HG02840 (cell line): Measurements from ENCODE around the gene SRCIN1.
A peak's percentile ranks its signal among the peaks of the same experiment; 100 is the strongest.

ENCODE experiments used
- ATAC-seq: cut with Tn5 transposase; IDR thresholded peaks from one replicate; pipeline ENCODE4 v1.9.1; 2021; ENCODE audit warnings: mild to moderate bottlenecking, moderate library complexity, moderate number of reproducible peaks; ENCODE audit not compliant: unreplicated experiment, low FRiP score

The SRCIN1 gene

DNA sequence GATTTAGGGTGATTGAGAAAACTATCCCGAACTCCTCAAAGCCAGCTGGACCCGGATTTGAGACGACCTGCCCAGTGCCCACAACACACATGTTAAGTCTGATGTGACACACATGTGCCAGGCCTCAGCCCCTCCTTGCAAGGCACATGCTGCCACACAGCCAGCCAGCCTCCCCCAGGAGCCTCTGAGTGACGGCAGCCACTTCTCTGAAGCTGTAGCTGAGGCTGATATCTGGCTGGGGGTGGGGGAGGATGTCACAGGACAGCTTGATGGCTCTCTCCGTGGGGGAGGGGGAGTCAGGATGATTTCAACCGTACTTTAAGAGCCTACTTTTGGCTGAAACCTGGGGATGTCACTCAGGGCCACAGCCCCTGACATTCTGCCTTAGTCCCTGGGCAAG lies 40.9 kb downstream of the SRCIN1 start:
- no peak for ATAC-seq

DNA sequence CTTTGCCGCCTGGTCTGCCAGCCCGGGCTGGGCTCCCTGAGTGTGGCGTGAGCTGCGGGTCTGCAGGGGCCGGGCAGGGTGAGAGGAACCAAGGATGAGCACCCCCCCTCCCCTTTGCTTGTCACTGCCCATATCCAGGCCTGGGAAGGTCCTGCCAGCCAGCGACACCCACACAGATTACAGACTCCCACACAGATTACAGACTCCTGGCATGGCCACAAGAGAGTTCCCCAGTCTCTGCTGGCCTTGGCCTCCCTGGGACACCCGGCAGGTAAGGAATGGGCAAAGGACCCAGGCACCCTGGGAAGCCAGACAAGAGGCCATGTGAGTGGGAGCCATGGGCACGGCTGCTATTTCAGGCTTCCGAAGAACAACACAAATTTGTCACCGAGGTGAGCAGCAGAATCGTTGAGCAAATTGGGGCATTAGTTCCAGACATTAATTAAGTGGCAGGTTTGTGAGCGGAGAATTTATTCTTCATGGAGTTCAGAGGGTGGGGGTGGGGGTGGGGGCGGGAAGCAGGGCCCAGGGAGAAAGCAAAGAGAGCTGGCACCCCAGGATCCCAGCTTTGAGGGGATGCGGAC lies 41.4 kb downstream of the SRCIN1 start:
- no peak for ATAC-seq

DNA sequence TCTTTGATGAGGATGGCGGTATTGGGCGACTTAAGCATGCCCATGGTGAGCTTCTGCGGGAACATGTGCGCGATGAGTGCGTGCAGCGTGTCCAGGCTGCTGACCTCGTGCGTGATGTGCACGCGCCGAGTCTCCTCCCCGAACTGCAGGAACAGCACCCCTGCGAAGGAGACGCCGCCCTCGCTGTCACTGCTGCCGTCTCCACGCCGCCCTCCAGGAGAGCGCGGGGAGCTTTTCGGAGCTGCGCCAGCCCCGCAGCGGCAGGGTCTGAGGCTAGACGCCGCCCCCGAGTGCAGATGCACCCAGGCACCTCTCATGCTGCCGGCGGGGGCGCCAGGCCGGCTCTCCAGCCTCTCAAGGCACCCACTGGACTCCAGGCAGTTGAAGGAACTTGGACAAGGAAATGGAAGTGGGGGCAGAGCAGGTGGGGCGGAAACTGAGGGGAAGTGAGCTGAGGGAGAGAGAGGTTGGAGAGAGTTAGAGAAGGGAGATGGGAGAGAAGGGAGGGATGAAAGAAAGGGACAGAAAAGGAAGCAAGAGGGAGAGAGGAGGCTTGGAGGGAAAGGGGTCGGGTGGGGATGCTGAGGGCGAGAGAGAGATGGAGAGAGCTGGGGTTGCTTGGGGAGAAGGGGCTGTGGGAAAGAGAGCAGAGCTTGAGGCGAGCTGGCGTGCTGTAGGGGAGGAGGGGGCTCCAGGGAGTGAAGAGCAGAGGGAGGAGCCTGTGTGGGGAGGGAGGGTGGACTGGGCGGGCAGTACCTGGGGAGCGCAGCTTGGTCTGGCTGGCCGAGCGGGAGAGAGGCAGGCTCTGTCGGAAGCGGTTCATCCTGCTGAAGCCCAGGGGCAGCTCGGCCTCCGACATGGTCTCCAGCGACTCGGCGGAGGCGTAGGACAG lies 42.1 kb downstream of the SRCIN1 start:
- no peak for ATAC-seq

DNA sequence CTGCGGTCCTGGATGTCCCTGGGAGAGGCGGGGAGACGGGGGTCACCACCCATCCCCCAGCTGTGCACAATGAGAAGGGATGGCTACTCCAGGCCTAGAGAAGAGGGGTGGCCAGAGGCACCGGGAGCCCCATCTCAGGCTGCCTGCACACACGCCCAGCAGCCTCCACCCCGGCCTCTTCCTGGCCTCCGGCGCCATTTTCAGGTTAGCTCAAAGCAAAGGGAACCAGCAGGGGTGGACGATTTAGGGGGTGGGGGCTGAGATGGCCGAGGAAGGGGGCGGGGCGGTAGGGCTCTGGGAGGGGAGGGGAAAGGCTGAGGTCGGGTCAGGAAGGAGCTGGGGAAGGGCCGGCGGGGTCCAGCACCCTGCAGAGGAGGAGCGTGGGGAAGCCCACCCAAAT lies 42.8 kb downstream of the SRCIN1 start:
- ATAC-seq: no peak

DNA sequence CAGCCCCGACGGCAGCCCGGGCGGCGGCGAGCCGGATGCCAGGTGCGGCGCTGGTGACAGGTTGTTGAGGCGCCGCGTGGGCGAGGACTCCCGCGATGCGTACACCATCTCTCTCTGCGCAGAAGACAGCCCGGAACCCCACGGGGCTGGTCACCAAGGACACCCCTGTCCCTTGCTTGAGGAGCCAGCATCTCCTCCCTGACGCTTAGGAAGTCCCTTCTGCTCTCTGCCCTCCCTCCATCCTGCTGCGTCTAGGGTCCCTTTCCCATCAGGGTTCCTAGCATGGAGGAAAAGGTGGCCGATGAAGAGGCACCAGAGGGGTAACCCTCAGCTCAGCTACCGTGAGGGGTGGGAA lies 43.6 kb downstream of the SRCIN1 start:
- ATAC-seq: no peak

DNA sequence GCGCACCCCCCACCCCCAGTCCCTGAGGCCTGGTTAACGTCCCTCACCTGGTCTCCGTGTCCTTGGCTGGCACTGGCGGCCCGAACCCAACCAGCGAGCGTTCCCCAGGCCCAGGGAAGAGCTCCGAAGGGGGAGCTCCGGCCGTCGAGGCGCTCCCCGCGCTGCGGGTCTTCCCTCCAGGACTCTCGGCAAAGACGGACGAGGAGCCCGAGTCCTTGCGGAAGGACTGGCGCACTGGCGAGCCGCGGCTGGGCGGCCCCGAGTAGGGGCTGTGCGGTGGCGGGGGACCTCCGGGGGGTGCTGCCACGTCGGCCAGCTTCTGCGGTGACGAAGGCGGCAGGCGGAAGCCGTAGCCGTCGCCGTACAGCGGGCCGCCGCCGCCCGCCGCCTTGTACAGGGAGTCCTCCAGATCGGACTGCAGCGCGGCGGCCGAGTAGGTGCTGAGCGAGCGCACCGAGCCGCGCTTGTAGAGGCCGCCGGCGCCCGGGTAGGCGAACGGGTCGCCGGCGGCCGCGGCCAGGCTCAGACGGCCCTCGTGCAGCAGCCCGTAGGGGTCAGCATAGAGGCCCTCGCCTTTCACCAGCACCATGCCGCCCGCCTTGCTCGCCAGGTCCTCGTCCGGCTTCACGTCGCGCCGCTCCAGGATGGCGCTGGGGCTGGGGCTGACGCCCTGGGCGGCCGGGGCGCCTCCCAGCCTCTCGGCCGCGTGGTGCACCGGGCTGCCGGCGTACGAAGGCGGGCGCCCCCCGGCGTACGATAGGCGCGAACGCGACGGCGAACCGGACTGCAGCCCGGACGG lies 44.1 kb downstream of the SRCIN1 start:
- no peak for ATAC-seq

DNA sequence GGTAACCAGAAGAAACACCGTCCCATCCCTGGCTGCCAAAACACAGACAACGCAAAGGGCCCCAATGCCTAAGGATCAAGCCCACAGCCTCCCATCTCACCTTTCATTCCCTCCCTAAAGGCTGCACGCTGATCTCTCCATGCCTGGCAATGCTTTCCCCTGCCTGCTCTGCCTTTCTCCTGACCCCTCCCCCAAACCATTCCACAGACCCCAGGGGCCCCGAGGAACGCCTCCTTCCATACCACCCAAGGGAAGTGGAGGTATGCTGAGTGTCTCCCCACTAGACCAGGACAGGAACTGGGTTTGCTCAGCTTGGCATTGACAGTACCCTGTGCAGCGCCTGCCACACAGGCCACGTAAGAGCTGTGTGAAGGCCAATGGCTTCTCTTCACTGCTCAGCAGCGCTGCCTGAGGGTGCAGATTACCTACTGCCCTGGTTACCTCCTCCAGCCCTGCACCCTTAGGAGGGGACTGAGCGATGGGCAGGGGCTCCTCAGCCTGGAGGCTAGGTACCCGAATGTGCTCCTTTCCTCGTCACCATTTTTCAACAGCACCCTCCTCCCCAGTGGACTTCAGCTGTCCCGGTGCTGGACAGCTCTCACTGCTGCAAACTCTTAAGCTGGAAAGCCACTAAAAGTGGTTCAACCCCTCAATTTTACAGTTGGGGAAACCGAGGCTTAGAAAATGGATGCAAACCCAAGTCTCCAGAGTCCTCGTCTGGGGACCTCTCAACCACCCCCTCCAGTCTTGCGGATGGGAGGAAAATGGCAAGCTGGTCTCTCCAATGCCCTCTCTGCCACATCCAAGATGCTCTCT lies 45.0 kb downstream of the SRCIN1 start:
- no peak for ATAC-seq

DNA sequence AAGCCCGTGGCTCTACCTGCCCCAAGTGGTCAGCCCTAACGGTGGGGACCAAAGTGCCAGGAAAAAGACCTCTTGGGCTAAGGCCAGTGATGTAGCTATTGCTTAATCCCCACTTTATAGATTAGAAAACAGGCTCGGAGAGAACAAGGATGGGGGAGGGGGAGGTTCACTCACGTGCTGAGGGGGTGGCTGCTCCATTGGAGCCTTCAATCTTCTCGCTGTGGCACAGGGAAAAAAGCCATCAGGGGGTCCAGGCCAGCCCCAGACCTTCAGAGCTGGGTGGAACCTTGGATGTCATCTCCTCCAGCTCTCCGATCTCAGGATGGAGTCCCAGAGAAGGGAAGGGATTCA lies 45.9 kb downstream of the SRCIN1 start:
- ATAC-seq: no peak

DNA sequence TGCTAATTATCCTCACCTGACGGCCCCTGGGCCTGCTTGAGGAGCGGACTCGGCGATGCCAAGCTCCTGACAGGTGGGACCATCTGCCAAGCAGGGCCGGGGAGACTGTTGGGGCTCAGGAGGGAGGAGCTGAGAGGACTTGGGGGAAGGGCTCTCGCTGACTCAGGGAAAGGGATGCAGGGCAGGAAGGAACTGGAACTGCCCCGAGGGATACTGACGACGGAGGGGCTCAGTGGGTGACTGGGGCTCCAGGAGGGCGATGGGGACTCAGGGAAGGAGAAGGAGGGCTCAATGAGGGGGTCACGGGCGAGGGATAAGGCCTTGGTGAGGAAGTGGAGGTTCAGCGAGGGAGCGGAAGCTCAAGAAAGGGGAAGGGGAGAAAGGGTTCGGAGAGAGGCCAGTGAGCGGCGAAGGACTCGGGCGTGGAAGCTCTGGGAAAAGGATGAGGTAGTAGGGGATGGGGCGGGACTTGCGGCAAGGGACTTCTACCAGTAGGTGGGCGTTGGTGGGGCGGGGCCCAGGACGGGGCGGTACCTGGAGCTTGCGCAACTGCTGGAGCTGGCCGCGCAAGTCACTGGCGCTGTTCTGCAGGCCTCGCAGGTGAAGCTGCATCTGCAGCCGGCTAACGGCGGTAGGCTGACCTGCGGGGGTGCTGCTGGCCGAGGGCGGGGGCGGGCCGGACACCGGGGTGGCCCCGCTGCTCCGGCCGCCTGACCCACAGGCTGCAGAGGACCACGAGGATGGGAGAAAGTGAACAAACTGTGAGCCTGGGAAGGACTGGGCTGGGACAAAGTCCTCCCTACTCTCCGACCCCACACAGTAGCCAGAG lies 46.5 kb downstream of the SRCIN1 start:
- ATAC-seq: peak; percentile 57

DNA sequence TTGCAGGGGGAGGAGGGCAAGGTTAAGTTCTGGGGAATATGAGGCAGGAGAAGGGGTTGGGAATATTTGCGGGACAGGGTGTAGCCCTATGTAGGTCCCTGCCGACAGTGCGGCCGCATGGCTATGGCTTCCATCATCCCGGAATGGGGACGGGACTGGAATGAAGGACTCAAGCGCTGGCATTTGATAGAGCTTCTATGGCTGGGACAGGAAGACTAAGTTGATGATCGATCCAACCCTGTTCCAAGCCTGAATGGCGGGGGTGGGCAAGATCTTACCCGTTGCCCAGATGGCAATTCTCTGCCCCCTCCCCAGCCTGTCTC lies 47.1 kb downstream of the SRCIN1 start:
- ATAC-seq: no peak

DNA sequence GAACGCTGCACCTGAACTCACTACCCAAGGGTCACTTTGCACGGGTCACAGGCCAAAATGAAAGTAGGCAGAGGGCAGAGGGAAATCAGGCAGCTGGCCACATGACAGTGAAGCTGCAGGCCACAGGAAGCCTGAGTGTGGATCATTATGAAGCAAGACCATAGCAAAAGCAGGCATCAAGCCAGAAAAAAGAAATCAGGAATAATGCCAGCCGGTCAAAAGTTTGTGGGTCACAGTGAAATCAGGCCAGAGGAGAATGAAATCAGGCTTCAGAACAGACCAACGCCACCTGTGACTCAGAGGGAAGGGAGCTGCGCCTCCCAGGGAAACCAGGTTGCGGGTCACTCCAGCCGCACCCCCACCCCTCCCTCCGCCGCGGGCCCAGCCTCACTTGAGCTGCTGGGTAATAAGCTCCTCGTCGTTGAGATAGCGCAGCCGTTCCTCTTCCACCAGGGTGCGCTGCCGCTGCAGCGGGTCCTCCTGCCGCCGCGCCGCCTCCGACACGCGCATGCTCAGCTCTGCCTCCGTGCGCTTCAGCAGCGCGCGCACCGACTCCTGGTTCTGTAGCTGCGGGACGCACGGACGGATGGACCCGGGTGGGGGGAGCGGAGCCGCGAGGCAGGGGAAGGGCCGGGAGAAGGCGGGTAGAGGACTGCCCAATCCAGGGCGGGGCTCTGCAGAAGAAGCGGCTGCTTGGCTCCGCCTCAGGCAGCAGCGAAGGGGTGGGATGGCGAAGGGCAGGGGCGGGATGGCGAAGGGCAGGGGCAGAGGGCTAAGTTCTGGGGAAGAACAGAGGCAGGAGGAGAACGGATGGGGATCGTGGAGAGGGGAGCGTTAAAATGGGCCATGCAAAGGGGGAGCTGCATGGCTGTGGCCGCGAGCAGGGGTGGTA lies 47.7 kb downstream of the SRCIN1 start:
- peak; percentile 61 for ATAC-seq

DNA sequence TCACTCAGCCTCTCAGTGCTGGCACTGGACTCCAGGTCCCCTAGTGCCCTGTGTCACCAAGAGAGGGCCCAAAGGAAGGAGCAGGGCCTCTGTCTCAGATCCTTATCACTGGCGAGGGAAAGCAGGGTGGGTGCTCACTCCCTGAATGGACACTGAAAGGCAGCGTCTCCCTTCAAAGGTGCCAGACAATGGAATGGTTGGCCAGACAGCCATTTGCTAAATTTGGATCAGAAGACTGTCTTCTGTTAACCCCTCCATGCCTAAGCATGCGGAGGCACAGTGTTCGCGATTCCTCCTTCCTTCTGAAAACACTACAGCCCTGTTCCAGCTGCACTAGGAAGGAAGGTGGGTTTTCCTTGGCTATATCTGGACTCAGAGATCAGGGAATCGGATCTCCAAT lies 48.4 kb downstream of the SRCIN1 start:
- no peak for ATAC-seq

DNA sequence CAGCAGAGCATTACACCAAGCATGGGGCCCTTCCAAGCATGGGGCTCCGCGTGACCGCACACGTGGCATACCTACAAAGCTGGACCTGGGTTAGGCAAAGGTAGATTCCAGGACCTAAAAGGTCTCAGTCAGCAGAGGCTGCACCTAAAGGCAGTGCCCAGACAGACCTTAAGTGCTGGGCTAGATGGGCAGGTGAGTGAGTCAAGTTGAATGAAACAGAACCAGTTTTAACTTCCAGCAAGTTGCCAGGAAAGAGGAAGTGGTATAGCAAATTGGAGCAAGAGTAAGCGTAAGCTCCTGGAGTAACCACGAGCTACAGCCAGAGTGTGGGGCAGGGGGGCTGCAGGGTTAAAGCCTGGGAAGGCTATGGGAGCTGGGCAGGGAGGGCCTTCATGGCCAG lies 49.5 kb downstream of the SRCIN1 start:
- no peak for ATAC-seq

DNA sequence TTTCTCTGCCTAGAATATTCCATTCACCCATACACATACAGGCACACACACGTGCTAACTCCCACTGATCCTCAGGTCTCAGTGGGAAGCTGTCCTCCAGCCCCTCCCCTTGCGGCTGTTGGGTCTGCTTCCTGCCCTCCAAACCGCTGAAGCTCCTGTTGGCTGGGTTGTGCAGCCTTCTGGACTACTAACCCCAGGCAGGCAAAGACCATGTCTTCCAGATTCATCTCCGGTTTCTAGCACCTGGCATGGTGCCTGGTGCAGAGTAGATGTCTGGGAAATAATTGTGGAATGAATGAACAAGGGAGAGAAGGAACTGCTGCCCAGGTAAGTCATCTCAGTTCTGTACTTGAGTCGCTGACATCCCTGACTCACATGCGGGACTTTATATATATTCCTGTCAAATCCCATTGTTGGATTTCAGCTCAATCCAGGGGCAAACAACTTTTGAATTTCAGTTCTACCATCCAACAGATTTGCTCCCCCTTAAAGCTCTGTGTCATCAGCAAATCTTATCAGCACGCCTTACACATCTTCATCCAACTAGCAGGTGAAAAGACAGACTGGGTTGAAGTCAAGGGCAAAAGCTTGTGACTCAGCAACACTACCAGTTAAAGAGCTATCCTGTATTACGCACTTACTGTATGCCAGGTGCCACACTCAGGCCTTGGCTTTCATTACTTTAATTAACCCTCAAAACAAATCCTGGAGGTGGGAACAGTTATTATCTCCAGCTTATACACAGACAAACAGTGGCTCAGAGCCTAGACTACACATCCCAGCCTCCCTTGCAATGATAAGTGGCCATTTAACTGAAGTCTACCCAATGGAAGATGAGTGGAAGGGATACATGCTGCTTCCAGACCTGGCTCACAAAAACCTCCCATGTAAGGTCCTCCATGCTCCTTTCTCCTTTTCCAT lies 51.1 kb downstream of the SRCIN1 start:
- ATAC-seq: no peak

DNA sequence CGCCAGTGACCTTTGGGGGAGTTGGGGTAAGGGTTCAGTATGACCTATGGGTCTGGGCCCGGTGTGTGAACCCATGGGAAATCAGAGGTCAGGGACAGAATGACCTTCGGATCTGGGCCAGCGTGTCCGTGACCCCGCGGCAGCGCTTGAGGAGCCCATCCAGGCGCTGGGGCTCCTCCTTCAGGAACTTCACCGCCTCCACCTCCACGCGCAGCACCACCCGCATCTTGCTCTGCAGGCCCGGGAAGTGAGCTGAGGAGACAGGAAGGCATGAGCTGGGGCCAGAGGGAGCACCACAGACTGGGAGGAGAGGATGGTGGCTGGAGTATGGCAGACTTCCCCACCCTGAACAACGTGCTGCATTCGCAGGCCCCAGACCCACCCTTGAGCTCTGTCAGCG lies 53.4 kb downstream of the SRCIN1 start:
- ATAC-seq: no peak

DNA sequence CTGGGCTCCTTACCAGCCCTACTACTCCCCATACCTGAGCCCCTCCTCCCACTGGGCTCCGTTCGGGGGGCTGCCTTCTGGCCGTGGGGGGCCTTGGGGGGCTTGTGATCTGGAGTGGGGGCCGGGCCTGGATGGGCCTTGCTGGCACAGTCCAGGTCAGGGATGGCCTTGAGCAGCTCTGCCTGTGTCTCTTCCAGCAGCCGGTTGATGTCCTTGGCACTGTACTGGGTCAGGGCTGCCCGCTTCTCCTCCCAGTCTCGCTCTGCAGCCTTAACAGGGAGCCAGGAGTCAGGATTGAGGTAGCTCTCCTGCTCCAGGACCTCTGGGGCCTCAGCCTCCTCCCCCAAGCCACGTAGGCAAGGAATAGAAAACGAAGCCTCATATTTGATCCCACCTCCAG lies 54.6 kb downstream of the SRCIN1 start:
- ATAC-seq: no peak

DNA sequence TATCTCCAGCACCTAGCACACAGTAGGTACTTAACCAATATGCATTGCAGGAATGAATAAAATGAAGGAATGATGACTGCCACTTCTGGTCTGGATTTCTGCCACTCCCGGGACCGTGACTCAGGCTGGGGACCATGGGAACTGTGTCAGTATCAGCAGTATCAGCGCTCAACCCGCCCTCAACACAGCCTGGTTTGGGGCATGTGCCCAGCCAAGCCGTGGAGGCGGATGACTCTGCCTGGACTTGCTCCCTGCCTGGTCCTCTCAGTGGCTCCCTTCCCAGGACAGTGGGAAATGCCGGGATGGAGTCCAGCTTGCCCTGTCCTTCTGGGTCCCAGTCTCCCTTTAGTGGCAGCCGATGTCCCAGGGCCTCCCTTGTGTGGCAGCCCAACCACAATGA lies 55.1 kb downstream of the SRCIN1 start:
- ATAC-seq: no peak

DNA sequence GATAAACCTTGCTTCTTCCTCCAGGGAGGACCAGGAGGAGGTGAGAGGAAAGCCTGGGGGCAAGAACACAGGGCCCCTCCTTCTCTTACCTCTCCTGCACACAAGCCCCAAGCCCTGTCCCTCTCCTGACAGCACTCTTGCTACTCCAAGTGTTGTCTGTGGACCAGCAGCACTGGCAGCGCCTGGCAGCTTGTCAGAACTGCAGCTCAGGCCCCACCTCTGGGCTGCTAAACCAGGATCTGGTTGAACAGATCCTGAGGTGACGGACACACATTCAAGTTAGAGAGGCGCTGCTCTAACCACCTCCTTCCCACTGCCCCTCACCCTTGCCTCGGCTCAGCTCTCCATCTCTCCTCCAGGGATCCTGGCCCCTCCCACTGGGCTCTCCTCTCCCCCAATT lies 56.5 kb downstream of the SRCIN1 start:
- ATAC-seq: no peak
